ENCODE results near the gene PARM1. TPM values are rescaled to one million over a fixed set of nuclear protein-coding genes. Genes with fewer than 3 reads are reported as not detected.

Gene PARM1
- total and polyA plus RNA-seq, 2 of the 4 experiments (the other 2 are of a cell fraction), result 0.07 to 0.18 TPM

DNA sequence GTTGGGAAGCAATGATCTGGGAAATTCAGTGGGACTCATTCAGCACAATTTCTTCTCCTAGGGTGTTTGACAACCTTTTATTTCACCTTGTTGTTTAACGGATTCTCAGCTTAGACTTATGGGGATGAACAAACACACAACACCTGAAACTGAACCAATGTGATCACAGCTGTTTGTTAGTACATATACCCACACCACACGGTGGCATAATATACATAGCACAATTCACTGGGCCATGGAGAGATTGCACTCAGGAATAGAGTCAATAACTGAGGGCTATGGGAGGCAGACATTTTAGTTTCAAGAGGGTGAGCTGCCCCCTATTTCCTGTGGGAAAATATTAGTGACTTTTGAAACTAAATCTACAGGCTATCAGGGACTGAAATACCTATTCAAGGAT, 148.0 kb downstream of the PARM1 start:
- Histone ChIP-seq H2BK20ac (ENCODE audit: low read depth, low read length) (no peak overlapping the region), H3K79me1 (ENCODE audit: low read depth in 1 of 2, low read length in 2 of 2) (no peaks in the 10 kb centered on the region), H3K4ac (ENCODE audit: low read depth, low read length) (no peak overlapping the region), H3K56ac (ENCODE audit: extremely low read depth, insufficient read depth, low read length) (no peak overlapping the region), H3K18ac (ENCODE audit: low read depth, low read length) (no peak overlapping the region), H2BK5ac (ENCODE audit: low read depth, low read length, poor library complexity, severe bottlenecking) (no peak overlapping the region), H3K4me1 (ENCODE audit: control insufficient read depth, insufficient read depth, low read length) (no peaks in the 10 kb centered on the region), H4K91ac (ENCODE audit: insufficient read depth, low read depth, low read length) (no peak overlapping the region), H3K9ac (ENCODE audit: low read depth, low read length) (no peak overlapping the region), H3K36me3 (ENCODE audit: control insufficient read depth, insufficient read depth, low read length) (no peaks in the 10 kb centered on the region), H3K4me3 (ENCODE audit: insufficient read depth, low read depth, low read length) (no peak overlapping the region), H3K27ac (ENCODE audit: insufficient read depth, low read length) (no peak overlapping the region), H2AK9ac (replicated peaks; ENCODE audit: low read depth, low read length, poor library complexity) (no peak overlapping the region), H2AK5ac (ENCODE audit: low read depth, low read length) (no peak overlapping the region), H2AFZ (replicated peaks; ENCODE audit: low read length, poor library complexity) (no peak overlapping the region), H3K9me3 (ENCODE audit: control insufficient read depth, insufficient read depth, low read length) (no peaks in the 10 kb centered on the region; the same call in 1 of the 2 replicates), H4K20me1 (ENCODE audit: insufficient read depth, low read length) (no peaks in the 10 kb centered on the region), H3K23ac (ENCODE audit: low read depth, low read length) (no peak overlapping the region), H3K4me2 (ENCODE audit: low read depth, low read length) (no peak overlapping the region), H4K5ac (ENCODE audit: low read depth, low read length) (no peak overlapping the region), H3K9me1 (ENCODE audit: insufficient read depth, low read length) (no peaks in the 10 kb centered on the region), H4K8ac (ENCODE audit: low read depth in 2 of 2, low read length in 2 of 2) (no peak overlapping the region), H3K27me3 (ENCODE audit: control insufficient read depth, insufficient read depth, low read length) (no peaks in the 10 kb centered on the region), H2BK120ac (ENCODE audit: low read depth, low read length) (no peak overlapping the region), H2BK15ac (ENCODE audit: low read depth, low read length) (no peak overlapping the region), H3K14ac (replicated peaks; ENCODE audit: low read depth, low read length) (no peak overlapping the region)
- TF ChIP-seq FOS (IDR thresholded peaks at IDR 0.05; ENCODE audit: low read depth, low read length) (no peak), CHD1 (IDR thresholded peaks at IDR 0.05; ENCODE audit: low read depth, low read length) (no peak), MAZ (IDR thresholded peaks at IDR 0.05; ENCODE audit: borderline replicate concordance, low read depth, low read length) (no peak), RCOR1 (IDR thresholded peaks at IDR 0.05; ENCODE audit: insufficient replicate concordance, low read length) (no peak), SMC3 (IDR thresholded peaks at IDR 0.05; ENCODE audit: low read depth, low read length) (no peak), RFX5 (IDR thresholded peaks at IDR 0.05; ENCODE audit: low read depth, low read length) (no peak), BHLHE40 (IDR thresholded peaks at IDR 0.05; ENCODE audit: low read depth, low read length) (no peak), CEBPB (IDR thresholded peaks at IDR 0.05; ENCODE audit: low read depth, low read length) (no peak), POLR2A (IDR thresholded peaks at IDR 0.05; ENCODE audit: low read depth, low read length) (no peak), MXI1 (IDR thresholded peaks at IDR 0.05; ENCODE audit: borderline replicate concordance, low read depth, low read length) (no peak), RAD21 (IDR thresholded peaks at IDR 0.05; ENCODE audit: low read length) (no peak)
- TF ChIP-seq, protein P1, sequence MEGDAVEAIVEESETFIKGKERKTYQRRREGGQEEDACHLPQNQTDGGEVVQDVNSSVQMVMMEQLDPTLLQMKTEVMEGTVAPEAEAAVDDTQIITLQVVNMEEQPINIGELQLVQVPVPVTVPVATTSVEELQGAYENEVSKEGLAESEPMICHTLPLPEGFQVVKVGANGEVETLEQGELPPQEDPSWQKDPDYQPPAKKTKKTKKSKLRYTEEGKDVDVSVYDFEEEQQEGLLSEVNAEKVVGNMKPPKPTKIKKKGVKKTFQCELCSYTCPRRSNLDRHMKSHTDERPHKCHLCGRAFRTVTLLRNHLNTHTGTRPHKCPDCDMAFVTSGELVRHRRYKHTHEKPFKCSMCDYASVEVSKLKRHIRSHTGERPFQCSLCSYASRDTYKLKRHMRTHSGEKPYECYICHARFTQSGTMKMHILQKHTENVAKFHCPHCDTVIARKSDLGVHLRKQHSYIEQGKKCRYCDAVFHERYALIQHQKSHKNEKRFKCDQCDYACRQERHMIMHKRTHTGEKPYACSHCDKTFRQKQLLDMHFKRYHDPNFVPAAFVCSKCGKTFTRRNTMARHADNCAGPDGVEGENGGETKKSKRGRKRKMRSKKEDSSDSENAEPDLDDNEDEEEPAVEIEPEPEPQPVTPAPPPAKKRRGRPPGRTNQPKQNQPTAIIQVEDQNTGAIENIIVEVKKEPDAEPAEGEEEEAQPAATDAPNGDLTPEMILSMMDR (conservative IDR thresholded peaks at IDR 0.05; ENCODE audit: low read depth, low read length), result no peak
- TF ChIP-seq, protein P2, sequence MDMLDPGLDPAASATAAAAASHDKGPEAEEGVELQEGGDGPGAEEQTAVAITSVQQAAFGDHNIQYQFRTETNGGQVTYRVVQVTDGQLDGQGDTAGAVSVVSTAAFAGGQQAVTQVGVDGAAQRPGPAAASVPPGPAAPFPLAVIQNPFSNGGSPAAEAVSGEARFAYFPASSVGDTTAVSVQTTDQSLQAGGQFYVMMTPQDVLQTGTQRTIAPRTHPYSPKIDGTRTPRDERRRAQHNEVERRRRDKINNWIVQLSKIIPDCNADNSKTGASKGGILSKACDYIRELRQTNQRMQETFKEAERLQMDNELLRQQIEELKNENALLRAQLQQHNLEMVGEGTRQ (IDR thresholded peaks at IDR 0.05; ENCODE audit: low read depth, low read length), result no peak
- TF ChIP-seq, protein P3, sequence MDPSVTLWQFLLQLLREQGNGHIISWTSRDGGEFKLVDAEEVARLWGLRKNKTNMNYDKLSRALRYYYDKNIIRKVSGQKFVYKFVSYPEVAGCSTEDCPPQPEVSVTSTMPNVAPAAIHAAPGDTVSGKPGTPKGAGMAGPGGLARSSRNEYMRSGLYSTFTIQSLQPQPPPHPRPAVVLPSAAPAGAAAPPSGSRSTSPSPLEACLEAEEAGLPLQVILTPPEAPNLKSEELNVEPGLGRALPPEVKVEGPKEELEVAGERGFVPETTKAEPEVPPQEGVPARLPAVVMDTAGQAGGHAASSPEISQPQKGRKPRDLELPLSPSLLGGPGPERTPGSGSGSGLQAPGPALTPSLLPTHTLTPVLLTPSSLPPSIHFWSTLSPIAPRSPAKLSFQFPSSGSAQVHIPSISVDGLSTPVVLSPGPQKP (IDR thresholded peaks at IDR 0.05; ENCODE audit: borderline replicate concordance, low read depth, low read length), result no peak
- CTCF ChIA-PET, result no interaction called here
- BruUV-seq (replicated peaks), result no TSS peak
- DNase-seq (no peak), ATAC-seq (ENCODE audit: low read depth) (no peak)
- no CpG with 5 or more reads among the region's 2 CpGs for WGBS, 2 experiments (ENCODE audit: extremely low coverage in 2 of 2, insufficient read length in 1 of 2)
- intact Hi-C loops (cut with micrococcal nuclease) (no loop called here), dilution Hi-C loops (cut with HindIII; ENCODE audit: low sequenced_read_pairs, unreplicated experiment) (no loop called here), in situ Hi-C loops (cut with MboI; ENCODE audit: low sequenced_read_pairs) (no loop called here)
- POLR2A ChIA-PET (ENCODE audit: unreplicated experiment), result no interaction called here
